ENCODE data around the gene APBA1. TPM values are rescaled to one million over a fixed set of nuclear protein-coding genes. Genes with fewer than 3 reads are reported as not detected.
"Not testable (repeated sequence)": the region's sequence is repeated elsewhere in the genome, so short reads cannot be mapped to it uniquely, and the experiment has no call there.

Gene APBA1
- total RNA-seq, 1 experiment from 2014 or later = 0.25 TPM

GRCh38 chr9:69605406-69605805 lies 66.8 kb downstream of the APBA1 start:
- DNase-seq (ENCODE audit: low spot score) = no peak

GRCh38 chr9:69604568-69605219 lies 67.5 kb downstream of the APBA1 start:
- no peak for DNase-seq (ENCODE audit: low spot score)

- DNase-seq (ENCODE audit: low spot score) = no peak
Measured at GRCh38 chr9:69603656-69604055, 68.5 kb downstream of the APBA1 start.

GRCh38 chr9:69602773-69603172 lies 69.4 kb downstream of the APBA1 start:
- DNase-seq (ENCODE audit: low spot score) = no peak

GRCh38 chr9:69601698-69602097 lies 70.5 kb downstream of the APBA1 start:
- DNase-seq (ENCODE audit: low spot score) = no peak

- no peak for DNase-seq (ENCODE audit: low spot score)
Measured at GRCh38 chr9:69600314-69601047, 71.7 kb downstream of the APBA1 start.

- no peak for DNase-seq (ENCODE audit: low spot score)
Measured at GRCh38 chr9:69599232-69599971, 72.8 kb downstream of the APBA1 start.

DNA sequence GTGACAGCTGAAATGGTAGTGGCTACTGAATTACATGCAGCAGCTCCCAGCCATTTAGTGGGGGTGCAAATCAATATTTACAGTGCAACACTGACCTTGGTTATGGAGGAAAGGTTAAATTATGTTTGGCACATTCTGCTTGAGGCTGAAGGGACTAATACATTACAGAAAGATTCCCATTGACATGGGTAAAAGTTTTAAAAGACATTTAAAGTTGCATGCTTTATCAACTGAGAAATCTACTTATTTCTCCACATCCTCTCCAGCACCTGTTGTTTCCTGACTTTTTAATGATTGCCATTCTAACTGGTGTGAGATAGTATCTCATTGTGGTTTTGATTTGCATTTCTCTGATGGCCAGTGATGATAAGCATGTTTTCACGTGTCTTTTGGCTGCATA lies 75.3 kb downstream of the APBA1 start:
- DNase-seq (ENCODE audit: low spot score) = not testable (repeated sequence)

GRCh38 chr9:69594180-69594579 lies 78.0 kb downstream of the APBA1 start:
- DNase-seq (ENCODE audit: low spot score) = no peak

GRCh38 chr9:69593756-69594155 lies 78.4 kb downstream of the APBA1 start:
- DNase-seq (ENCODE audit: low spot score) = no peak

DNA sequence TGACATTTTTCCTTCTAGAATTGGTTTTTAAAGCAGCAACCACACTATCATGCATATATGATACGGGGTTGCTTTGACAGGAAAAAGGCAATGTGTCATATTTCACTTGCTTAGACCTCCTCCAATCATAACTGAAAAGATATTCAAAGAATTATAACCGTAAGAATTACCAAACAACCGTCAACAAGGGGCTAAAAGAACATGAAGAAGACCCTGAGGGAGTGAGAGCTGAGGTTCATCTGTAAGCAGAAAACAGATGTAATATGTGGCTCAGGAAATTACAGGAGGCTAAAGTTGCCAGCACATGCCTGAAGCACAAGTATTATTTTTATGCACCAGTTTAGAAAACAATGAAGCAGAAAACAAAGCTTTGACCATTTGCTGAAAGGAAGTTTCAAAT lies 78.9 kb downstream of the APBA1 start:
- no peak for DNase-seq (ENCODE audit: low spot score)

DNA sequence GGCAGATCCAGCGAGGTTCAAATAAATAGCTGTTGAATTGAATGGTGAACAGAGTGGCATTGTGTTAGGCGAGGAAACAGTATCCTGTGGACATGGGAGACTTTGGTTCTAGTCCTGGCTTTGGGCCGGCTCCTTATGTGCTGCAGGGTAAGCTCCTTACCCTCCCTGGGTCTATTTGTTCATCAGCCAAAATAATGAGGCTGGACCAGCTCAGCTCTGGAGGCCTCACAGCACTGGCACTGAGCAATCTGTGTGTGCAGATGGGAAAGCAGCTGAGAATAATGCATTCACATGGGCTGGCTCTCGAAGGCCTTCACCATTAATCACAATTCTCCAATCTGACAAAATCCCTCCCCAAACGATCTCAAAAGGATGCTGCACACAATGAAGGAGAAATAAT lies 81.9 kb downstream of the APBA1 start:
- no peak for DNase-seq (ENCODE audit: low spot score)

GRCh38 chr9:69589156-69589555 lies 83.0 kb downstream of the APBA1 start:
- DNase-seq (ENCODE audit: low spot score) = no peak

GRCh38 chr9:69585571-69585970 lies 86.6 kb downstream of the APBA1 start:
- DNase-seq (ENCODE audit: low spot score) = no peak

DNA sequence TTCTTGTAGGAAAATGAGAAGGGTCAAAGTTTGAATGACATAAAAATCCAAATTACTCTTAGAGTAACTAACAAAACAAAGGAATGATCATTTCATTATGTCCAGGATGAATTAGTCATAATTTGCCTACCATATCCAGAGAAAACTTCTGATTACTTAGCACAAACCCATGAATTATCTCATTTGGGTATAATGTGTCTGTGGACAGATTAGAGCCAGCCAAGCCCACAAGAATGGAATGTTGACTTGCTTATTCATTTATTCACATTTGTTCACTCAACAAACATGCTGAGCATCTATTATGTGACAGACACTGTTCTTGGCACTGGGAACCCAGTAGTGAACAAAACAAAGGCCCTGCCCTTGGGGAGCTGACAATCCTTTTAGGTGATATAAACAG lies 87.4 kb downstream of the APBA1 start:
- no peak for DNase-seq (ENCODE audit: low spot score)

DNA sequence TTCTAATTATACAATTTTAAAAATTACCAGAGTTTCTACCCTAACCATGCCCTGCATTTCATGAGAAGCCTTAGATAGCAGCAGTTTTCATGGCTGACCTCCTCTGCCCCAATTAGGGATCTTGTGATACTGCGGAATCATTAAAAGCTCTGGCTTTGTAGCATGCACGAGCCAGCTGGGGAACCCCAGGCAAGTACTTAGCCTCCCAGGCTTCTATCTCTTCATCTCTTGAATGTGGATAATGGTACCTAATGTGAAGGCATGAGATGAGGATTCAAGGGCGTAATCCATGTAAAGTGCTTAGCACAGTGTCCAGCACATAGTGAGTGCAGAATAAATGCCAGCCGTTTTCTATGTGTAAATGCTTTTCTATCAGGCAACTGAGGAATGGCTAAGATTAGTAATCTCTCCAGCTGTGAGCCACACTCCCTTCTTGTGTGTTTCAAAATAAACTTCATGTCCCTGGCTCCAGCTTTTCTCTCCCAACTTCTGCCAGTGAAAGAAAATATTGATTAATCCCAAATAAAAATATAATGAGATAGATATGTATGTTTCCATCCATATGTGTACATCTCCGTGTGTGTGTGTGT lies 88.4 kb downstream of the APBA1 start:
- DNase-seq (ENCODE audit: low spot score) = no peak

- DNase-seq (ENCODE audit: low spot score) = peak; percentile 22
Measured at GRCh38 chr9:69582544-69583297, 89.5 kb downstream of the APBA1 start.

DNA sequence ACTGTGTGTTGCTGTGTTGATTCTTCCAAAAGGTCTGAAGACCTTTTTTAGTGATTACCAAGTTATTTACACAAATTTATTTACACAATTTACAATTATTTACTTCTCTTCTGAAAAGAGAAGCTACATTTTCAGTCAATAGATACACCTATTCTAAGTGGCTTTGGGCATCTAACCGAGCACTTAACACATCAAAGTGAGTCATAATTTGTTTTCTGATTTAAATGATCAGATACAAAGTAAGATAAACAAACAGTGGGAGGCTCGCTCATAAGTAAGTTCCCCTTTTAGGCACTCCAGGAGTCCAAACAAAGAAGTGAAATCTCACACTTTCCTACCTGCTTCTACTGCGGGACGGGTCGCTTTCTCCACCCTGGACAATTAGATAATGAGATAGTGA lies 90.2 kb downstream of the APBA1 start:
- DNase-seq (ENCODE audit: low spot score) = no peak

- DNase-seq (ENCODE audit: low spot score) = no peak
Measured at GRCh38 chr9:69580582-69581214, 91.5 kb downstream of the APBA1 start.

DNA sequence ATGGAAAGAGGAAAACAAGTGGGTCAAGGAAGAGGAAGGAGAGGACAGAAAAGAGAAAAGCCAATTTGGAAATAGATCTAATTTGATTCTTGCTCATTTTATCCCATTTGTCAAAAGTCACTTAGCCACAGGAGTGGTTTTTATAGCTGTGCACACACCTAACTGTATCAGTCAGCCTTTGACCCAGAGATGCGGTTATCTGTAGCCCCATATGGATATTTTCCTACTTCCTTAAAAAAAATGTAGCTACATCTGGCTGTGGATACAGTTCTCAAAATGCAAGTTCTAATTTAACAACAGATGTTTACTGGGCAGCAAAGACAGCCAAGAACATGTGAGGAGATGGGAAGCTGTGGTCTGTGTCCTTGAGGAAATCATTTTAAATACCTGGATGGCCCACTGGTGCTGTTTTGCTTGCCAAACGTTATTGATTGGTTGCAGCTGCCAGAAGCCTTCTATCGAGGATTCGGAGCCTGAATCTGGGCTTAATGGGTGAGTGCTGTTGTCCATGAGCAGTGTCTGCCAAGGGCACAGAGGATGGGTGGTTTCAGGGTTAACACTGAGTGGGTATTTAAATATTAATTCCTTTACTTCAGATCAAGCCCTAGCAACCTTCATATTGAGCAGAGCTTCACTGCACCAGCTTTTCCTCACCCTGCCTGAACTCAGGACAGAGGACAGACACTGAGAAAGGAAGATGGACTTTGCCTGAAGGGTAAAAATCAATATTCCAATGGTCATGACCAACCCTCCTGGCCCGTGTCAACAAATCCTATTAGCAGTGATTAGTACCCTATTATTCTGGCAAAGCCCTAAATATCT lies 92.2 kb downstream of the APBA1 start:
- DNase-seq (ENCODE audit: low spot score) = no peak
